Liver (tissue), 9 donors: ENCODE measurements around the gene NFIA. TPM values are rescaled to one million over a fixed set of nuclear protein-coding genes. Genes with fewer than 3 reads are reported as not detected.

Source experiments
- DNase-seq: peaks from one replicate; pipeline ENCODE4 v3.0.0-alpha.2; 2017; ENCODE audit warnings: low spot score
- H3K27ac ChIP-seq, 2 donors: one replicate each; pipeline ENCODE4 v1.7.0; 2013; ENCODE audit warnings: inconsistent platforms in 2 of 2, low read length in 2 of 2, control low read depth in 1 of 2, low read depth in 1 of 2, mild to moderate bottlenecking in 1 of 2
- H3K27me3 ChIP-seq, 4 donors: one replicate each; pipeline versions ENCODE4 v1.6.1 to v1.7.0; 2013; ENCODE audit warnings: low read length in 3 of 4, inconsistent platforms in 1 of 4, mild to moderate bottlenecking in 1 of 4, moderate library complexity in 1 of 4; ENCODE audit not compliant: control insufficient read depth in 4 of 4, insufficient read depth in 4 of 4
- H3K36me3 ChIP-seq, 4 donors: one replicate each; pipeline versions ENCODE4 v1.6.1 to v1.7.0; 2013; ENCODE audit warnings: low read length in 3 of 4, mild to moderate bottlenecking in 3 of 4, low read depth in 1 of 4, moderate library complexity in 1 of 4; ENCODE audit not compliant: control insufficient read depth in 4 of 4, insufficient read depth in 3 of 4
- H3K4me1 ChIP-seq, 4 donors: one replicate each; pipeline versions ENCODE4 v1.6.1 to v1.7.0; 2013; ENCODE audit warnings: low read length in 3 of 4, mild to moderate bottlenecking in 3 of 4, moderate library complexity in 1 of 4; ENCODE audit not compliant: control insufficient read depth in 4 of 4, insufficient read depth in 4 of 4
- H3K4me3 ChIP-seq, 3 donors: one replicate each; pipeline versions ENCODE4 v1.6.1 to v1.7.0; 2013; ENCODE audit warnings: low read length in 3 of 3, control low read depth in 1 of 3, low read depth in 1 of 3, mild to moderate bottlenecking in 1 of 3
- H3K9ac ChIP-seq, 2 donors: one replicate each; pipeline ENCODE4 v1.7.0; 2013; ENCODE audit warnings: low read length in 2 of 2, mild to moderate bottlenecking in 2 of 2, moderate library complexity in 2 of 2, control low read depth in 1 of 2, low read depth in 1 of 2
- H3K9me3 ChIP-seq, 4 donors: one replicate each; pipeline versions ENCODE4 v1.6.1 to v1.7.0; 2013; ENCODE audit warnings: low read length in 3 of 4; ENCODE audit not compliant: control insufficient read depth in 4 of 4
- CTCF ChIP-seq: fragments of 150-350 bp; IDR thresholded peaks from 2 replicates; pipeline ENCODE4 v1.5.1; 2017; ENCODE audit warnings: improper control_type of control experiment, low read depth, low read length; ENCODE audit not compliant: missing input control
- EGR1 ChIP-seq, 2 donors: IDR thresholded peaks; 2 replicates each; pipeline ENCODE4 v1.6.1; 2016 to 2018; ENCODE audit warnings: antibody characterized with exemption in 2 of 2, low read depth in 2 of 2
- FOXA2 ChIP-seq: IDR thresholded peaks from 2 replicates; pipeline ENCODE4 v1.6.1; 2016; ENCODE audit warnings: antibody characterized with exemption
- GABPA ChIP-seq, 2 donors: IDR thresholded peaks in 1 of 2; conservative IDR thresholded peaks in 1 of 2; 2 replicates each; pipeline ENCODE4 v1.6.1; 2016; ENCODE audit warnings: antibody characterized with exemption in 2 of 2, mild to moderate bottlenecking in 1 of 2, moderate library complexity in 1 of 2
- HNF4A ChIP-seq, 2 donors: conservative IDR thresholded peaks; 2 replicates each; pipeline ENCODE4 v1.6.1; 2016; ENCODE audit warnings: antibody characterized with exemption in 2 of 2, mild to moderate bottlenecking in 2 of 2
- HNF4G ChIP-seq: IDR thresholded peaks from 2 replicates; pipeline ENCODE4 v1.6.1; 2016; ENCODE audit warnings: antibody characterized with exemption
- JUND ChIP-seq, 2 donors: IDR thresholded peaks; 2 replicates each; pipeline ENCODE4 v1.6.1; 2016; ENCODE audit warnings: antibody characterized with exemption in 2 of 2
- NR2F2 ChIP-seq: IDR thresholded peaks from 2 replicates; pipeline ENCODE4 v1.6.1; 2016; ENCODE audit warnings: antibody characterized with exemption
- RAD21 ChIP-seq, 2 donors: IDR thresholded peaks; 2 replicates each; pipeline ENCODE4 v1.6.1; 2016; ENCODE audit warnings: antibody characterized with exemption in 2 of 2, mild to moderate bottlenecking in 2 of 2
- RXRA ChIP-seq, 2 donors: IDR thresholded peaks; 2 replicates each; pipeline ENCODE4 v1.6.1; 2017 to 2018; ENCODE audit warnings: antibody characterized with exemption in 2 of 2, mild to moderate bottlenecking in 1 of 2
- SP1 ChIP-seq: IDR thresholded peaks from 2 replicates; pipeline ENCODE4 v1.6.1; 2018; ENCODE audit warnings: antibody characterized with exemption, mild to moderate bottlenecking
- TAF1 ChIP-seq: conservative IDR thresholded peaks from 2 replicates; pipeline ENCODE4 v1.6.1; 2016; ENCODE audit warnings: antibody characterized with exemption, mild to moderate bottlenecking
- YY1 ChIP-seq: IDR thresholded peaks from 2 replicates; pipeline ENCODE4 v1.6.1; 2016; ENCODE audit warnings: antibody characterized with exemption, mild to moderate bottlenecking
- ZBTB33 ChIP-seq: IDR thresholded peaks from 2 replicates; pipeline ENCODE4 v1.6.1; 2016; ENCODE audit warnings: antibody characterized with exemption
- WGBS: extraction: QIAGEN DNeasy Blood & Tissue Kit; methylation state at CpG from one replicate; pipeline ENCODE4 v1.1.7; 2013; 5-methylcytosine and 5-hydroxymethylcytosine counted together
- polyA plus RNA-seq, 2 donors: library from polyadenylated mRNA; stranded (reverse) in 1 of 2; unstranded in 1 of 2; fragments of 200-250 nt in 1 of 2; fragments of >200 nt in 1 of 2; fragmentation: Nextera tagmentation in 1 of 2; extraction: Ambion mirVana in 1 of 2; gene quantifications; one replicate each; pipeline versions ENCODE4 v1.2.1 to v1.2.3, GENCODE V29; 2013 to 2015
- total RNA-seq, 2 donors: library from RNA; depleted of rRNA; stranded (reverse); fragments of >200 nt; gene quantifications; one replicate each; pipeline ENCODE4 v1.2.3, GENCODE V29; 2014
- TF ChIP-seq, protein P1 (sequence below): IDR thresholded peaks from 2 replicates; pipeline ENCODE4 v1.6.1; 2016; ENCODE audit warnings: antibody characterized with exemption
- TF ChIP-seq, protein P2 (sequence below): IDR thresholded peaks from 2 replicates; pipeline ENCODE4 v1.6.1; 2016; ENCODE audit warnings: antibody characterized with exemption
- donor health status: healthy.
- donor health status: healthy.
- donor health status: healthy.
- donor health status: healthy.
- donor health status: healthy.

Gene NFIA
- total and polyA plus RNA-seq, 4 donors: 6.8 to 53.7 (median 22.2) TPM

GRCh38 chr1:61287734-61288133 is 205.4 kb downstream of the NFIA start:
- WGBS: 82% methylated on average over 2 of the region's 2 CpGs
- H3K4me1 ChIP-seq: no peaks in the 10 kb centered on the region
- no peaks in the 10 kb centered on the region for H3K36me3 ChIP-seq
- H3K9ac ChIP-seq: no peak overlapping the region
- no peak overlapping the region for H3K27ac ChIP-seq
- TF ChIP-seq HNF4G (no peak), NR2F2 (peak; percentile 74)
- no peaks in the 10 kb centered on the region for H3K27me3 ChIP-seq
- no peak overlapping the region for H3K4me3 ChIP-seq
- no peaks in the 10 kb centered on the region for H3K9me3 ChIP-seq
- no peak for DNase-seq

DNA sequence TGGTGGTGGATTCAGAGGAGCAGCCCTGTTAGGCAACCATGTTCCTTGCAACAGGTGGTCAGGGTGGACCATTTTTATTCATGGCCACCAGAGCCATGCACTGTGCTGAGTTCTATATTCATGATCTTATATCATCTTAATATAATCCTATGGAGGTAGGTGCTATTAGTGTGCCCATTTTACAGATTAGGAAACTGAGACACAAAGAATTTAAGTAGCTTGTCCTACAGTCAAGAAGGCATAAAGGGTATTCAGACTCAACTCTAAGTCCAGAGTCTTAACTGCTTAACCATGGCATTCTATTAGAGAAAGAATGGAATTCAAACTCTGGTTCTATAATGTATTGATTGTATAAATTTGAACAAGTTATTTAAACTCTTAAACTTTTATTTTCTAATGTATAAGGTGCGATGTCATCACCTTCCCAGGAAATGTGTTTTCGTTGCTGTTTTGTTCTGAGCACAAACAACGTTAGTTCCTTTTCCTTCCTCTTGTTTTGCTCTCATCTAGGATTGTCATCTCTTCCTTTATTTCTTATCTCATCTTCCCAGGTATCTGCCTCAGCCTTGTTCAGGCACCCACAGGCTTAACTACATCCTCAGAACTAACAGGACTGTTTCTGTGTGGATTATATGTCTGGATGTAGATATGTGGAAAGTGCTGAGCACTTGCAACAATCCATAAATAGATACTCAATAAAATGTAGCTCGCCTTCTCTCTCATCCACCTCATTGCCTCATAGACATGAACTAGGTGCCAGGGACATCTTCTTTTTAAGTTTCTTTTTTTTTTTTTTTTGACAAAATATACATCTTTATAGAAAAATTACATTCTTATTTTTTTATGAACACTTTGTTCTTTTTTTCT is 207.1 kb downstream of the NFIA start:
- TF ChIP-seq CTCF: no peak
- no peak for TF ChIP-seq EGR1 (IDR thresholded peaks at IDR 0.05; ENCODE audit: low read depth in 2 of 2)
- TF ChIP-seq JUND (IDR thresholded peaks at IDR 0.05): no peak
- TF ChIP-seq, protein P1, sequence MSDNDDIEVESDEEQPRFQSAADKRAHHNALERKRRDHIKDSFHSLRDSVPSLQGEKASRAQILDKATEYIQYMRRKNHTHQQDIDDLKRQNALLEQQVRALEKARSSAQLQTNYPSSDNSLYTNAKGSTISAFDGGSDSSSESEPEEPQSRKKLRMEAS: no peak
- TF ChIP-seq, protein P2, sequence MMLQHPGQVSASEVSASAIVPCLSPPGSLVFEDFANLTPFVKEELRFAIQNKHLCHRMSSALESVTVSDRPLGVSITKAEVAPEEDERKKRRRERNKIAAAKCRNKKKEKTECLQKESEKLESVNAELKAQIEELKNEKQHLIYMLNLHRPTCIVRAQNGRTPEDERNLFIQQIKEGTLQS: no peak
- no peak for TF ChIP-seq TAF1
- TF ChIP-seq RAD21 (IDR thresholded peaks at IDR 0.05): no peak
- TF ChIP-seq YY1: no peak
- no peak for TF ChIP-seq FOXA2
- TF ChIP-seq NR2F2: no peak
- TF ChIP-seq RXRA (IDR thresholded peaks at IDR 0.05): no peak
- TF ChIP-seq HNF4G: no peak
- TF ChIP-seq SP1: no peak
- no peak for TF ChIP-seq HNF4A (conservative IDR thresholded peaks at IDR 0.05)
- no peak for TF ChIP-seq ZBTB33
- TF ChIP-seq GABPA (IDR thresholded peaks at IDR 0.05 in 1 of 2, conservative IDR thresholded peaks at IDR 0.05 in 1 of 2): no peak
- Histone ChIP-seq H3K27ac (no peak overlapping the region), H3K36me3 (no peaks in the 10 kb centered on the region), H3K9me3 (no peaks in the 10 kb centered on the region), H3K4me3 (no peak overlapping the region), H3K9ac (no peak overlapping the region), H3K27me3 (no peaks in the 10 kb centered on the region), H3K4me1 (no peaks in the 10 kb centered on the region)
- DNase-seq: no peak
- WGBS: 84% methylated on average over 4 of the region's 4 CpGs
